ENCODE measurements around the gene OSM.

Gene OSM

GRCh38 chr22:30244066-30244465 is 22.6 kb downstream of the OSM start:
- Histone ChIP-seq H3K9ac (ENCODE audit: low read length) (no peak overlapping the region), H3K27me3 (ENCODE audit: control insufficient read depth, insufficient read depth, low read length) (peaks cover 8% of the 10 kb centered on the region), H3K4me3 (ENCODE audit: low read length) (no peak overlapping the region), H3K36me3 (ENCODE audit: control insufficient read depth, insufficient read depth, low read length) (no peaks in the 10 kb centered on the region), H3K9me3 (ENCODE audit: control insufficient read depth, low read length) (no peaks in the 10 kb centered on the region), H3K4me1 (ENCODE audit: control insufficient read depth, insufficient read depth, low read length) (peaks cover 25% of the 10 kb centered on the region)

GRCh38 chr22:30243661-30244060 is 23.0 kb downstream of the OSM start:
- Histone ChIP-seq H3K27me3 (ENCODE audit: control insufficient read depth, insufficient read depth, low read length) (peaks cover 8% of the 10 kb centered on the region), H3K4me1 (ENCODE audit: control insufficient read depth, insufficient read depth, low read length) (peaks cover 21% of the 10 kb centered on the region), H3K36me3 (ENCODE audit: control insufficient read depth, insufficient read depth, low read length) (no peaks in the 10 kb centered on the region), H3K4me3 (ENCODE audit: low read length) (no peak overlapping the region), H3K9ac (ENCODE audit: low read length) (no peak overlapping the region), H3K9me3 (ENCODE audit: control insufficient read depth, low read length) (no peaks in the 10 kb centered on the region)

- H3K4me1 ChIP-seq (ENCODE audit: control insufficient read depth, insufficient read depth, low read length): peaks cover 13% of the 10 kb centered on the region
- no peak overlapping the region for H3K9ac ChIP-seq (ENCODE audit: low read length)
- no peaks in the 10 kb centered on the region for H3K9me3 ChIP-seq (ENCODE audit: control insufficient read depth, low read length)
- H3K4me3 ChIP-seq (ENCODE audit: low read length): no peak overlapping the region
- H3K27me3 ChIP-seq (ENCODE audit: control insufficient read depth, insufficient read depth, low read length): peaks cover 8% of the 10 kb centered on the region
- no peaks in the 10 kb centered on the region for H3K36me3 ChIP-seq (ENCODE audit: control insufficient read depth, insufficient read depth, low read length)
These were observed 24.9 kb downstream of the OSM start for GRCh38 chr22:30241576-30242371.

DNA sequence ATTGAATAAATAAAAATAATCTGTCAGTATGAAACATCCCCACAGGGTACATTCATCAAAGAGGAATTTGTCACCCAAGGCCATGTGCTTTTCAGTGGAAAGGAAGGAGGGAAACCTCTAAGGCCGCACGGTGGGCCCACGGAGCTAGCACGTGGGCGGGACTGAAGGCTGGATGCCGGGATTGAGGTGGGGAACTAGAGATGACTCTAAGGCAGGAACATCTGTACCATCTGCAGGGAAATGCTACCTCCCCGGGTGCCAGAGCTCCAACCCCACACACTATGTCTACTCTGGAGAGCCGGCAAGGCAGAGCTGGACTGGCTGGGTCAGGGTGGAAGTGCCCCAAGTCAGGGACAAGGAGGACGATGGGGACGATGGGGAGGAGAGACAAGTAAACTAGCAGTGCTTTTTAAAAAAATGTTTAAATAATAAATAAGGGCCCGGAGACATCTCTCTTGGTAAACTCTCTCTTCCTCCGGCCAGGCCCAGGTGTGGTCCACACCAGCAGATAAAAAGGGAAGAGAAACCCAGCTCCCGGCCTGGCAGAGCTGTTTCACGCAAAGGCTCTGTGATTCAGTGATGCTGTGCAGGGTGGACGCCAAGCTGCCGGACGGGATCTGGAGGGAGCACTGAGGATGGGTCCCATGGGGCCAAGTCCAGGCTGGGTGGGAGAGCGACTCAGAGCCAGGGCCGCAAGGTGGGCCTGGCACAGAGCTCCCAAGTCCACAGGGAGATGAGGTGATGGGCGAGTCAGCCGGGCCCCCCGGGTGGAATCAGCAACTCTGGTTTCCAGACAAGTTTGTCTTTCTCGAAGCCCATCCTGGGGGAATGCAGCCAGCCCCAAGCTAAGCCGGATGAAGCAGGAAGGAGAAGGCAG is 25.9 kb downstream of the OSM start:
- no peak overlapping the region for H3K9ac ChIP-seq (ENCODE audit: low read length)
- H3K27me3 ChIP-seq (ENCODE audit: control insufficient read depth, insufficient read depth, low read length): peaks cover 4% of the 10 kb centered on the region
- H3K9me3 ChIP-seq (ENCODE audit: control insufficient read depth, low read length): no peaks in the 10 kb centered on the region
- peaks cover 16% of the 10 kb centered on the region for H3K4me1 ChIP-seq (ENCODE audit: control insufficient read depth, insufficient read depth, low read length)
- no peaks in the 10 kb centered on the region for H3K36me3 ChIP-seq (ENCODE audit: control insufficient read depth, insufficient read depth, low read length)
- no peak overlapping the region for H3K4me3 ChIP-seq (ENCODE audit: low read length)

GRCh38 chr22:30239488-30240405 is 26.9 kb downstream of the OSM start:
- H3K27me3 ChIP-seq (ENCODE audit: control insufficient read depth, insufficient read depth, low read length): no peaks in the 10 kb centered on the region
- no peak overlapping the region for H3K9ac ChIP-seq (ENCODE audit: low read length)
- H3K9me3 ChIP-seq (ENCODE audit: control insufficient read depth, low read length): no peaks in the 10 kb centered on the region
- no peaks in the 10 kb centered on the region for H3K36me3 ChIP-seq (ENCODE audit: control insufficient read depth, insufficient read depth, low read length)
- no peak overlapping the region for H3K4me3 ChIP-seq (ENCODE audit: low read length)
- peaks cover 16% of the 10 kb centered on the region for H3K4me1 ChIP-seq (ENCODE audit: control insufficient read depth, insufficient read depth, low read length)

DNA sequence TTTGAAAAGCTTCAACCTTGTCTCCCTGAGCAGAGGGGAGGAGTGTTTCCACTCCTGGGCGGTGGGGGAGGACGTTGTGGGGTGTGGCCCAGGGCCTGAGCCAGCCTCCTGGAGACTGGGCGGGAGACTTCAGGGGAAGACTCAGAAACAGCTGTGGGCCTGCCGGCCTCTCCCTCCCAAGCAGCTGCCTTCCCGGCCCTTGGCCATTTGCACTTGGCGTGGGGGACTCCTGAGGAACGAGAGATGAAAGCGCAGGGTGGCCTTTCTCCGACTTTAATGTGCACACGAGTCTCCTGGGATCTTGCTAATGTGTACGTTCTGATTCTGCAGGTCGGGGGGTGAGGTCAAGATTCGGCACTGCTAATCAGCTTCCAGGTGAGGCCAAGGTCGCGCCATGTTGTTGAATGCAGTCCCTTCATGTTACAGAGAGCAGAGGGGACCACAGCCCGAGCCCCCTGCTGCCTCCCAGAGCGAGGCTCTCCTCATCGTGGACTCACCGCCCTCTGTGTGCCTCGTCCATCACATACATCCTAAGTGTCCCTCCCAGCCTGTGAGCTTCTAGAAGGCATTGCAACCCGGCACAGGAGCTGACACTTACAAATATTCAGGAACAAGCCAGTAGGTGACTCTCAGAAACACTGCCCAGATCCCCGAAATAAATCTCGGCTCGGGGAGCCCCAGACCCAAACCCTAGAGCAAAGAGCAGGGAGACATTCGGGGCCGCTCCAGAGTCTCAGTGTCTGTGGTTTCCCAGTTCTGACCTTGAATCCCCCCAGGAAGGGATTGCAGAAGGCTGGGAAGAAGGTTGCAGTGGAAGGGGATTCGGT is 27.8 kb downstream of the OSM start:
- Histone ChIP-seq H3K36me3 (ENCODE audit: control insufficient read depth, insufficient read depth, low read length) (no peaks in the 10 kb centered on the region), H3K9me3 (ENCODE audit: control insufficient read depth, low read length) (no peaks in the 10 kb centered on the region), H3K9ac (ENCODE audit: low read length) (no peak overlapping the region), H3K27me3 (ENCODE audit: control insufficient read depth, insufficient read depth, low read length) (no peaks in the 10 kb centered on the region), H3K4me3 (ENCODE audit: low read length) (no peak overlapping the region), H3K4me1 (ENCODE audit: control insufficient read depth, insufficient read depth, low read length) (peaks cover 18% of the 10 kb centered on the region)

- H3K4me3 ChIP-seq (ENCODE audit: low read length): no peak overlapping the region
- no peaks in the 10 kb centered on the region for H3K9me3 ChIP-seq (ENCODE audit: control insufficient read depth, low read length)
- H3K4me1 ChIP-seq (ENCODE audit: control insufficient read depth, insufficient read depth, low read length): peaks cover 18% of the 10 kb centered on the region
- no peaks in the 10 kb centered on the region for H3K36me3 ChIP-seq (ENCODE audit: control insufficient read depth, insufficient read depth, low read length)
- no peak overlapping the region for H3K9ac ChIP-seq (ENCODE audit: low read length)
- no peaks in the 10 kb centered on the region for H3K27me3 ChIP-seq (ENCODE audit: control insufficient read depth, insufficient read depth, low read length)
These were observed 28.5 kb downstream of the OSM start for GRCh38 chr22:30238136-30238535.

DNA sequence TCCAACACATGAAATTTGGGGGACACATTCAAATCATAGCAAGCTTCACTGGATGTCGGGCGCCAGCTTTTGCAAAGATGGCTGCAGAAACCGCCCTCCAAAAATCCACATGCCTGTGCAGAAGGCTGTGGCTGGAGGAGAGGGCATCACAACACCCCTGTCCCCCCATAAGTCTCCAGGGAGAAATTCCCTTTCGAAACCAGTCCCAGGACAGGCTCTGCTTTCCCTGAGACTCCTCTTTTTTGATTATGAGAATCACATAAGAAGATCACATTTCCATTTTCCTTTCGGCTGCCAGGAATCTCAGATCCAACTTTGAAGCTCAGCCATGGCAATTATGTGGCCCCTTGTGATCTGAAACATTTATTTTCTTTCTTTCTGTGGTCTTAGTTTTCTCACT is 29.8 kb downstream of the OSM start:
- H3K27me3 ChIP-seq (ENCODE audit: control insufficient read depth, insufficient read depth, low read length): no peaks in the 10 kb centered on the region
- peaks cover 18% of the 10 kb centered on the region for H3K4me1 ChIP-seq (ENCODE audit: control insufficient read depth, insufficient read depth, low read length)
- H3K9ac ChIP-seq (ENCODE audit: low read length): no peak overlapping the region
- H3K9me3 ChIP-seq (ENCODE audit: control insufficient read depth, low read length): no peaks in the 10 kb centered on the region
- H3K36me3 ChIP-seq (ENCODE audit: control insufficient read depth, insufficient read depth, low read length): no peaks in the 10 kb centered on the region
- H3K4me3 ChIP-seq (ENCODE audit: low read length): no peak overlapping the region

DNA sequence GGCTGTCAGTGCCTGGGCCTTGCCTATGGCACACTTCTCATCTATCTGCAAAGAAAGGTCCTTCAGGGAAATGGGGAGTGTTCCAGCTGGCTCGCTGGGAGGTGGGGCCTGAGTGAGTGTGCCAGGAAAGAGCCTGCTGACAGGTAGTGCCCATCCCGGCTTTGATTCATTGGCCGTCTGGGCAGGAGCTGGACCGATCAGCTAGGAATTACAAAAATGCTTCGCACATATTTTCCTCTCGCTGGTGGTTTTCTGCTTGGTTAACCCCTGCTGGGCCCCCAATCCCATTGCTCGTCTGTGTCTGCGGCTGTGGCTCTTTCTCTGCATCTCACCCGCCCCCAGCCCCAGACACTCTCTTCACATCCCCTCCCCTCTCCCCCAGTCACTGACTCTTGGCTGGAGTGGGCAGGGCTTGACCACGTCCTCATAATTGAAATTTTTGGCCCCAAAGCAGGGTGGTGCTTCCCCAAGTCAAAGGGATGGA is 30.9 kb downstream of the OSM start:
- H3K9ac ChIP-seq (ENCODE audit: low read length): no peak overlapping the region
- no peaks in the 10 kb centered on the region for H3K36me3 ChIP-seq (ENCODE audit: control insufficient read depth, insufficient read depth, low read length)
- peaks cover 18% of the 10 kb centered on the region for H3K4me1 ChIP-seq (ENCODE audit: control insufficient read depth, insufficient read depth, low read length)
- no peaks in the 10 kb centered on the region for H3K9me3 ChIP-seq (ENCODE audit: control insufficient read depth, low read length)
- no peaks in the 10 kb centered on the region for H3K27me3 ChIP-seq (ENCODE audit: control insufficient read depth, insufficient read depth, low read length)
- no peak overlapping the region for H3K4me3 ChIP-seq (ENCODE audit: low read length)

DNA sequence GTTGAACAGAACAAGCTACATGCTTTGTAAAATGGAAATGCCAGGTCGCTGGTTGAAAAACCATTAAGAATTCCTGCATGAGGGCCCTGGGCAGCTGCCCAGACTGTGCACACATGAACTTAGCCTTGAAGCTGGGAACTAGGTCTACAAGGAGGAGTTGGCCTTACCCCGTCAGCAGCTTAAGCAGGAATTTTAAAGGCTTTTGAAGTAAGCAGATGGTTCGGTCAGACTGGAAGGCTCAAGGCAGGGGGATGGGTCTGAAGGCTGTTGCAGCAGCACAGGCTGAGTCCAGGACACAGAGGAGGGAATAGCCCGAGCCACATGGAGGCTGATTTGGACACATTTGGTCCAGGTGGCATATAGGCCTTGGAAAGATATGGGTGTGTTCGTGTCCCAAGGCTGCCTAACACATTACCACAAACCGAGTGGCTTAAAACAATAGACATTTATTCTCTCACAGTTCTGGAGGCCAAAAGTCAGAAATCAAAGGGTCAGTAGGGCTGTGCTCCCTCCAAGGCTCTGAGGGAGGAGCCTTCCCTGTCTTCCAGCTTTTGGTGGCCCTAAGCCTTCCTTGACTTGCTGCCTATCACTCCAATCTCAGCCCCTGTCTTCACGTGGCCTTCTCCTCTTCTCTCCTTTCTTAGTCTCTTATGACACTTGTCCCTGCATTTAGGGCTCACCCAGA is 31.7 kb downstream of the OSM start:
- Histone ChIP-seq H3K27me3 (ENCODE audit: control insufficient read depth, insufficient read depth, low read length) (no peaks in the 10 kb centered on the region), H3K36me3 (ENCODE audit: control insufficient read depth, insufficient read depth, low read length) (no peaks in the 10 kb centered on the region), H3K4me1 (ENCODE audit: control insufficient read depth, insufficient read depth, low read length) (peaks cover 18% of the 10 kb centered on the region), H3K9me3 (ENCODE audit: control insufficient read depth, low read length) (no peaks in the 10 kb centered on the region), H3K4me3 (ENCODE audit: low read length) (no peak overlapping the region), H3K9ac (ENCODE audit: low read length) (no peak overlapping the region)
